Measurements from ENCODE around the gene RNF220.

Gene RNF220

GRCh38 chr1:44610527-44611148, 205.6 kb downstream of the RNF220 start:
- DNase-seq (ENCODE audit: low read depth in 2 of 2): no peak

GRCh38 chr1:44611419-44611818, 206.4 kb downstream of the RNF220 start:
- no peak for DNase-seq (ENCODE audit: low read depth in 2 of 2)

GRCh38 chr1:44611866-44612265, 206.8 kb downstream of the RNF220 start:
- no peak for DNase-seq (ENCODE audit: low read depth in 2 of 2)

GRCh38 chr1:44613941-44614340, 208.9 kb downstream of the RNF220 start:
- DNase-seq (ENCODE audit: low read depth in 2 of 2): no peak

GRCh38 chr1:44616284-44616990, 211.4 kb downstream of the RNF220 start:
- no peak for DNase-seq (ENCODE audit: low read depth in 2 of 2)

- DNase-seq (ENCODE audit: low read depth in 2 of 2): no peak
These were observed 212.1 kb downstream of the RNF220 start for GRCh38 chr1:44616991-44617702.

GRCh38 chr1:44617703-44618029, 212.6 kb downstream of the RNF220 start:
- DNase-seq (ENCODE audit: low read depth in 2 of 2): no peak

- DNase-seq (ENCODE audit: low read depth in 2 of 2): no peak
These were observed 214.3 kb downstream of the RNF220 start for GRCh38 chr1:44619261-44619900.

- no peak for DNase-seq (ENCODE audit: low read depth in 2 of 2)
These were observed 215.0 kb downstream of the RNF220 start for GRCh38 chr1:44620072-44620471.

GRCh38 chr1:44621841-44622286, 216.8 kb downstream of the RNF220 start:
- DNase-seq (ENCODE audit: low read depth in 2 of 2): no peak

- no peak for DNase-seq (ENCODE audit: low read depth in 2 of 2)
These were observed 219.3 kb downstream of the RNF220 start for GRCh38 chr1:44624268-44624901.

- no peak for DNase-seq (ENCODE audit: low read depth in 2 of 2)
These were observed 220.3 kb downstream of the RNF220 start for GRCh38 chr1:44625348-44625747.

- no peak for DNase-seq (ENCODE audit: low read depth in 2 of 2)
These were observed 224.1 kb downstream of the RNF220 start for GRCh38 chr1:44628962-44629756.

- no peak for DNase-seq (ENCODE audit: low read depth in 2 of 2)
These were observed 225.1 kb downstream of the RNF220 start for GRCh38 chr1:44630116-44630515.

GRCh38 chr1:44631333-44631646, 226.2 kb downstream of the RNF220 start:
- DNase-seq (ENCODE audit: low read depth in 2 of 2): no peak

- DNase-seq (ENCODE audit: low read depth in 2 of 2): peak; percentile 79 to 80
These were observed 226.8 kb downstream of the RNF220 start for GRCh38 chr1:44631647-44632539.

- no peak for DNase-seq (ENCODE audit: low read depth in 2 of 2)
These were observed 227.5 kb downstream of the RNF220 start for GRCh38 chr1:44632598-44632997.

- DNase-seq (ENCODE audit: low read depth in 2 of 2): no peak
These were observed 229.6 kb downstream of the RNF220 start for GRCh38 chr1:44634606-44635189.

GRCh38 chr1:44635439-44635838, 230.4 kb downstream of the RNF220 start:
- DNase-seq (ENCODE audit: low read depth in 2 of 2): no peak
